Fibroblast of lung (primary cell): Measurements from ENCODE around the gene CKMT1B.
"Not testable (repeated sequence)": the region's sequence is repeated elsewhere in the genome, so short reads cannot be mapped to it uniquely, and the experiment has no call there.

Experiments
- CTCF ChIP-seq, 2 donors: IDR thresholded peaks in 1 of 2; conservative IDR thresholded peaks in 1 of 2; 1 replicate in 1 of 2; 2 replicates in 1 of 2; pipeline ENCODE4 v1.5.1; 2011 to 2012; ENCODE audit warnings: low read length in 2 of 2, control low read depth in 1 of 2, inconsistent platforms in 1 of 2, low read depth in 1 of 2, mild to moderate bottlenecking in 1 of 2
- EZH2 ChIP-seq: IDR thresholded peaks from 2 replicates; pipeline ENCODE4 v1.5.1; 2012; ENCODE audit warnings: low read length, control low read depth, mild to moderate bottlenecking; ENCODE audit errors: missing control alignments

GRCh38 chr15:43618700-43619099, 24.9 kb downstream of the CKMT1B start, which contains the start of gene STRC:
- not testable (repeated sequence) for TF ChIP-seq CTCF (conservative IDR thresholded peaks at IDR 0.05 in 1 of 2, IDR thresholded peaks at IDR 0.05 in 1 of 2; ENCODE audit: low read depth in 1 of 2, low read length in 2 of 2); EZH2
